NCI-H2227 treated with DMSO at 0.1 percent for 48 hours (cell line): Measurements from ENCODE around the gene SCO2.

Experiments
- DNase-seq: peaks from one replicate; lab custom pipeline; 2025; lab: John Stamatoyannopoulos, UW

Gene SCO2

GRCh38 chr22:50498322-50498890, 27.0 kb downstream of the SCO2 start:
- DNase-seq, result peak; percentile 68

- no peak for DNase-seq
Observed at GRCh38 chr22:50497093-50497492, 28.3 kb downstream of the SCO2 start.

GRCh38 chr22:50490531-50491308, 34.7 kb downstream of the SCO2 start:
- no peak for DNase-seq

GRCh38 chr22:50489363-50490243, 35.8 kb downstream of the SCO2 start:
- no peak for DNase-seq

DNA sequence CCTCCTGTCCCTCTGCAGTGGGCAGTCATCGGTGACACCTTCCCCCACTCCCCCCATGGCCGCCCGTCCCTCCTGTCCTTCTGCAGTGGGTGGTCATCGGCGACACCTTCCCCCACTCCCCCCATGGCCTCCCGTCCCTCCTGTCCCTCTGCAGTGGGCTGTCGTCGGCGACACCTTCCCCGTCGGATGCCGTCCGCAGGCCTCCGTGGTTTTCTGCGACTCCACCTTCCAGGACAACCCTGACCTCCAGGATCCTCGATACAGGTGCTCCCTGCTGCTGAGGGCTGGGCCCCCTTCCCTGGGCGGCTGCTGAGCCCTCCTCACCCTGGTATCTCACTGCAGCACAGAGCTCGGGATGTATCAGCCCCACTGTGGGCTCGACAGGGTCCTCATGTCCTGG, 36.5 kb downstream of the SCO2 start:
- DNase-seq, result no peak

- DNase-seq, result no peak
Observed at GRCh38 chr22:50488006-50488677, 37.3 kb downstream of the SCO2 start.

DNA sequence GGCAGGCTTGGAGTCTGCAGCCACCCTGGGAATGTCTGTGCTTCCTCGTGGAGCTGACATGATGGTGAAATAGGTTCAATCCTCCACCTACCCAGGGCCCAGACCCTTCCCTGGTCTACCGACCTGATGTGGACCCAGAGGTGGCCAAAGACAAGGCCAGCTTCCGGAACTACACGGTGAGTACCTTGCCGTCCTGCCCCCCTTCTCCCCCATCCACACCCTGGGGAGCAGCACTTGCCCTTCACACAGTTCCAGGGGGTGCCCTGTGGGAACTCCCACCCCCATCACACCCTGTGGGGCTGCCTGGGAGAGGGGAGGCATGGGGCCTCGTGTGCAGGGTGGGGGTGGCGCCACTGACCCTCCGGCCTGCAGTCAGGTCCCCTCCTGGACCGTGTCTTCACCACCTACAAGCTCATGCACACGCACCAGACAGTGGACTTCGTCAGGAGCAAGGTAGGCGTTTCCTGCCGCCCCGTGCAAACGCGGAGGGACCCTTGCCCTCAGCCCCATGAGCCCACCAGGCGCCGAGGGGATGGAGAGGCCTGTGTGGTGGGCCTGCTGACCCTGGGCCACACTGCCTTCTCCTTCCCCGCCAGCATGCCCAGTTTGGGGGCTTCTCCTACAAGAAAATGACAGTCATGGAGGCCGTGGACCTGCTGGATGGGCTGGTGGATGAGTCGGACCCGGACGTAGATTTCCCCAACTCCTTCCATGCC, 38.0 kb downstream of the SCO2 start:
- DNase-seq, result no peak

GRCh38 chr22:50486561-50487289, 38.7 kb downstream of the SCO2 start, which contains the start of gene MIOX:
Gene MIOX, plus strand, starts transcription at chr22:50486859. Its CDS starts 39 bp downstream, at chr22:50486898.
- DNase-seq, result no peak

- DNase-seq, result no peak
Observed at GRCh38 chr22:50485221-50486131, 39.9 kb downstream of the SCO2 start.

DNA sequence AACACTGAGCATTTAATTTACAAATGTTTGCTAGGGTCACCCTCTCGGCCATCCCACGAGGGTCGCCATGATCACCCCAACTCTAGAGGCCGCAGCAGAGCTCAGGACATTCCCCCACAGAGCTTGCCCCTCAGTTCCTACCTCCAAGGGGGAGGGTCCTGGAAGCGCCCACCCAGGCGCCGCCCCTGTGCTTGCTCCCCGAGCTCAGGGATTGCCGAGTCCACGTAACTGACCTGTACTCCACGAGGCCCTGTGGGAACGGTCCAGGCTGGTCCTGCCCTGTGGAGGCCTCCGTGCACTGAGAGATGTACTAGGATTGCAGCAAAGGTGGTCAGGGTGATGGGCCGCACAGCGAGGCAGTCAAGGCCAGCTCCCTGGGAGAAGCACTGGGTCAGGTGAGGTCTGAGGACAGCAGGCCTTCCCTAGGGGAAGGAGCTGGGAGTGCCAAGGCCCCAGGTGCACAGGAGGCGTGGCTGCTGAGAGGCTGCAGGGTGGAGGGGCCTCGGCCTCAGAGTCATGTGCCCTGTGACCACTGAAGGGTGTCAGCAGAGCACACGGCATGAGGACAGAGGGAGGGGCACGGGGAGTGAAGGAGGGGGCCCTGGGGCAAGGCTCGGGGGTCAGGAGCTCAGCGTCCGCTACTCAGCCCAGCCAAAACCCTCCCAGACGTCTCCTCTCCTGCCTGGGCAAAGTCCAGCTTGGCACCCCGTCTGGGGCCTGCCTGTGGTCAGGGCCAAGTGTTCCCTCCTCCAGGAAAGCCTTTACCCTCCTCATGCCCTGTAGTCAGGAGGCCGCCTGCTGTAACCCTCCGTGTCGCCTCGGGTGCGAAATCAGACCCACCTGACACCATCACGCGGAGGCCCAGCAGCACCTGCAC, 41.2 kb downstream of the SCO2 start:
- no peak for DNase-seq

DNA sequence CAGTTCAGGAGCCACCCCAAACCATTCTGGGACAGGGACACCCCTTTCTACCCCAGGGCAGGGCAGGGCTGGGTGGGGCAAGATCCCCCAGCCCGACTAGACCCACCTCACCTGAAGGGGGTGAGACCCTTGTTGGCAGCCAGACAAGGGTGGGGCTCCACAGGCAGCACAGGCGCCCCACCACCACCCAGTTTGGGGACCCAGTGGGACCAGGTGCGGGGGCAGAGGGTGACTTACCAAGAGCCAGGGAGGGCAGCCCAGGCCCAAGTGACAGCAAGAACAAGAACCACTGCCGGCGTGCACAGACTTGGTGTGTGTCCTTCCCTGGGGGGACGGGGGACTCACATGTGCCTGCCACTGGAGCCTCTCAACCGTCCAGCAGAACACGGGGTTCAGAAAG, 41.8 kb downstream of the SCO2 start:
- no peak for DNase-seq

DNA sequence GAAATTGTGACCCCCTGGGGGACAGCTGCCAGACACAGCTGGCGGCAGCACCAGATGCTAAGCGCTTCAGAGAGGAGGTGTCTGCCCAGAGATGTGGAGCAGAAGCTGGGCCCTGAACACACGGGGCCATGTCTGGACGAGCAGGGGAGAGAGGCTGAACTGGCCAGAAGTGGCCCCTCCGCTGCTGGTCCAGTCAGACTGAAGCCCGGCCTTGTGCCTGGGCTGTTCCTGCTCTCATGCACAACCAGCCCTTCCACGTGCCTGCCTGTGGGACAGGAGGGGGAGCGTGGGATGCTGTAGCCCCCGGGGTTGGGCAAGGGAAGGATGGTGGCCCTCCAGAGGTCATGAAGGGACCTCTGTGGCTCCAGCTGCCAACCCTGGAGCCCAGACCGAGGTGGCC, 42.3 kb downstream of the SCO2 start:
- no peak for DNase-seq

- DNase-seq, result no peak
Observed at GRCh38 chr22:50482107-50483074, 43.0 kb downstream of the SCO2 start.

DNA sequence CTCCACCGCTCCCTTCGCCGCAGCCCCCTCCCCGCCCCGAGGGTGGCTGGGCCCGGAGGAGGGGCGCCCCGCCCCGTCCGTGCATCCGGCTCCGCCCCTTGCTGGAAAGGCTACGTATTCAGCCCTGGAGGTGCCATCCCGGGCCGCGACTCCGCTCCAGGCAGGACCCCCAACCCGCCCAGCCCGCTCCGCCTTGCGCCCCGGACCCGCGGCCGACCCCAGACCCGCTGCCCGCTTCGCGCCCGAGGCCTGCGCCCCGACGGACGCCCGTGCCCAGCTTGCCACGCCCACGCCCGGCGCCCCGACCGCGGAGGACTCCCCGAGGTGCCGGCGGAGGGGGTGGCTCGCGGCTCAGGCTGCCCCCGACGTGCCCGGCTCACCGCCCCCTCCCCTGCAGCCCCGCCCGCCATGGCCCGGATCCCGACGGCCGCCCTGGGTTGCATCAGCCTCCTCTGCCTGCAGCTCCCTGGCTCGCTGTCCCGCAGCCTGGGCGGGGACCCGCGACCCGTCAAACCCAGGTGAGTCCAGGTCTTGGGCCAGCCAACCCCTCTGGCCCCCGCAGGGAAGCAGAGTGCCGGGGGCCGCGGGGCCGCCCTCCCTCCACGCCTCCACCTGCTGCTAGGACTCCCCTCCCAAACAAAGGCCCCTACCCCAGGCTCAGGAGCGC, 43.8 kb downstream of the SCO2 start, which contains the start of gene ADM2:
ADM2 (plus strand) TSS at position 104 of the 667 bp plus-strand sequence; CDS start at position 409, 305 bp downstream.
- no peak for DNase-seq

DNA sequence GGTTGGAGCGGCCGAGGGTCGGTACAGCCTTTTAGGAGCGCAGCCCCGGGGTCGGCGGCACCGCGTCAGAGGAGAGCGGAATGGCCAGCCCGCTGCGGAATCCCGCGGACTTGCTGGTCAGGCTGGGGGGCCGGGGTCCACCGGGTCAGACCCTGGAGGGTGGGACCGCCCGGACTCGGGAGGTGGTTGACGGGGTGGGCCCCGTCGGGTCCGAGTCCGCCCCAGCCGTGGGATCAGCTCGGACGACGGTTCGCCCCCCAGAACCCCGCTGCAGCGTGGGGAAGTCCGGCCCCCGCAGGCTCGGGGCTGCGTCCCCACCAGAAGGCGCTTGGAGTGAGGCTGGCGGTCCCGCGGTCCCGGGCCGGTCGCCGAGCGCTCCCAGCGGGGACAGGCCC, 44.4 kb downstream of the SCO2 start:
- DNase-seq, result no peak

- no peak for DNase-seq
Observed at GRCh38 chr22:50479721-50480120, 45.7 kb downstream of the SCO2 start.

GRCh38 chr22:50477923-50478322, 47.5 kb downstream of the SCO2 start:
- no peak for DNase-seq
